ENCODE data around the gene NTM.

The NTM gene

DNA sequence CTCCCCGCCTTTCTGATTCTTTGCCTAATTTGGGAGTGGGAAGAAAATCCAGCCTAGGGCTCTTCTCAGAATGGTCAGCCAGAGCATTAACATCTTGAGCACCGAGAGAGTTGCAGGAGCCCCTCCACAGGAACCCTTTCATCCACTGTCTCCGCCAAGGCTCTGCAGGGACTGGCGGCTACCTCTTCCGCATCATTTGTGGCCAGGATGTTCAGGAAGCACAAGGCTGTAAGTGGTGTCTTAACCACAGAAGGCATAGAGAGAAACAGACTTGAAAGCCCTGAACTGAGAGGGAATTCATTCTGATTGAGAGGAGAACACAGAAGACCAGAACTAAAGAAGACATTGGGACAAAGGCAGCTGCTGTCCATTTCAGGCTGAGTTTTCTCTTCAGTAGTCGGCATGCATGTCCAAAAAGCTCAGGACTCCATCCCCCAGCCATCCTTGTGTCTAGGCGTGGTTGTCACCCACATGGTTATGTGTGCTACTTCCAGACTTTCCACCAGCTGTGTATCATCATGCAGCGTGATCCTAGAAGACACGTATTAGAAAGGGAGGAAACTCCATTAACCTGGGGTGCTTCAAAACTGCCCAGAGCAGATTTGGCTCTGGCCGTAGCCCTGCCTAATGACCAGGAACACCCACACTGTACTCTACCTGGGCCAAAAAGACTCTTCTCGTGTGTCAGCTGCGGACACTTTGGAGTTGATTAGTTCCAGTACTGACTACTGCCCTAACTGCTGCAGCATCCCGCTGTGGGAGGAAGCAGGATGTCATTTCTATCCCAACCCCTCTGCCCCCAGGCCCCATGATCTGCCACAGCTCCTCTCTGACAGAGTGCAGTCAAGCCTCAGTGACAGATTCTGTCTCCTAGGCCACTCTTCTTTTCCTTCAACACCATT lies 725.1 kb downstream of the NTM start:
- DNase-seq = no peak

DNA sequence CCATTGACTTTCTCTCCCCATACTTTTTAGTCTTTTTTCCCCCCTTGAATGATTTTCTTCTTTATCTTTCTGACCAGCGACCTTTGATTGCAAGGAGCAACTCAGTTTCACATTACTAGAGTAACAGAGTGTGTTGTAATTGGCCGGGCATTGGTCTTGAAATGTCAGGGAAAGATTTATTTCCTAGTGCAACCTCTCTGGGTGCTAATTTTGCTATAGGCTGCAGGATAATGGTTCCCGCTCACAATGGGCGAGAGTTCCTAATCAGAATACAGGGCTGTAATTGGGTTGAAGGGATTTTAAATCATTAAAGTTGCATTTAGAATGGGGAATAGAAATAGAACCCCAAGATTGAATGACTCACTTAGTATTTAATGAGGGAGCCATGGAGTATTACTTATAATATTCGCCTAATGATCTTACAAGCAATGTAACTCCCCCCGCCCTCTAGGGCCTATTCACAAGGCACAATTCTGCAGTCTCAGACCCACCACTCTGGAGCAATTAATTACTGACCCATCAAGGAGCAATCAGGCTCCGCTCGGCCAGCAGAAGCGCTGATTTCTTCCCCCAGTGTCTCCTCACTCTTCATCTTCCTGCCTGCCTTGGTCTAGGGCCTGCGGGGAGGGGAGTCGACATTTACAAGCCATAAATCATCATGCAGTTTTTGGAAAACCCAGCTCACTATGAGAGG lies 725.9 kb downstream of the NTM start:
- no peak for DNase-seq

DNA sequence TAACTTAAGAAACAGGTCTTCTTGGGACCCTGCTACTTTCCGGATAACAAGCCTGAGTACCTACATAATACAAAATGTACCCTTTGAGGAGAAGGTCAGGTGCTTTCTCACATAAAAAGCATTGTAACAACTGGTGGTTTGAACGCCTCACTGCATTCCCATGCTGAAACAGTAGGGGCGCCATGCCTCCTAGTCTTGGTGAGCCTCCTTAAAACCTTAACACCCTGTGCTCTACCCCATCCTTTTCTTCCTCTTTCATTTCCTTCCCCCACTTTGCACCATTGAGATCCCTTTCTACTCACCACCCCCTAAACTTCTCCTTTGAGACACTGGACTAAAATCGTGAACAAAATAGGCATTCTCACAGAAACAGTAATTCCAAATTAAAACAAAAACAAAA lies 729.3 kb downstream of the NTM start:
- no peak for DNase-seq

DNA sequence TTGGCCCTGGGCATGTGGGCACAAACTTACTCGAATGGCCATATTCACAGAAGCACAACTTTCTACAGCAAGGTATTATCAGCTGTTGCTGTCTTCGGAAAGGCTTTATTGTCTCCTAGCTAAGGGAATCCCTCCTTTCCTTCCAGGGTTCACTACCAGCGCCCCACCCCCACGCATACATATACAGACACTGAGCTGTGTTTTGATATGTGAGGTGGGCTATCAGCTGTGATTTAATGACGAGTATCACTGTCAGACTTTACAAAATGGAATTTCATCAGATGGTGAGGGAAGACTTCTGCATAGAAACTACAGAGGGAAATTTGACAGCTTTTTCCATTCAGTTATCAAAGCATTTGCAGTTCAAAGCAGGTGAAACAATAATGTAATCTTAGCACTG lies 730.2 kb downstream of the NTM start:
- no peak for DNase-seq

DNA sequence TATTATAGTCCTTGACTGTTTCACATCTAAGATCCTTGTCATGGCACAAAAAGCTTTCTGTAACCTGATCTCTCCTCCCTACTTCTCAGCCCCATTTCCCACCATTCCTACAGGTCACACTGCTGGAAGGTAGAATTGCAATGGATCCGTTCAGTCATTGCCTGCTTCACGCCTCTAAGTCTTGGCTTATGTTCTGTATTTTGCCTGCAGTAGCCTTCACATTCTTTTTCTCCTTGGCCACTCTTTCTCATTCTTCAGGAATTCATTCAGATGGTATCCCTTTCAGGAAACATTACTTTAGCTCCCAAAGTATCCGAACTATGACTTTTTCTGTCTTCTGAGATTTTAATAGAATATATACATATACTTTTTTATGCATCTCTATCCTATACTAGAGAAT lies 731.5 kb downstream of the NTM start:
- peak; percentile 71 for DNase-seq

DNA sequence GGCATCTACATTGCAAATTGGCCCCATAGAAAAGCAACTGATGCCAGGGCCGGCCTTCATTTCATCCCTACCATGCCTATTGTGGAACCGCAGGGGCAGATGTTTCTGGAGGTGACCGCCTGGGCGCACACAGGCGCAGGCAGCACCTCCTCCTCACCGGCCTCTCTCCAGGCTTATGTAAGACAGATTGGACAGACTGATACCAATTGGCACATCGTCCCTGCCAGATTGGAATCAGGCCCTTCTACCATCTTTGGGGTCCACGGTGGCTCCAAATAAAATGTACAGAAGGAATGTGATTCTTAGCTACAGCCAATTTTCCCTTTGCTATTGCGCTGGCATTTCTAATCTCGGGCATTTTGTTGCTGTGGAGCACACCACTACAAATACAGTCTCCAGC lies 732.6 kb downstream of the NTM start:
- no peak for DNase-seq

DNA sequence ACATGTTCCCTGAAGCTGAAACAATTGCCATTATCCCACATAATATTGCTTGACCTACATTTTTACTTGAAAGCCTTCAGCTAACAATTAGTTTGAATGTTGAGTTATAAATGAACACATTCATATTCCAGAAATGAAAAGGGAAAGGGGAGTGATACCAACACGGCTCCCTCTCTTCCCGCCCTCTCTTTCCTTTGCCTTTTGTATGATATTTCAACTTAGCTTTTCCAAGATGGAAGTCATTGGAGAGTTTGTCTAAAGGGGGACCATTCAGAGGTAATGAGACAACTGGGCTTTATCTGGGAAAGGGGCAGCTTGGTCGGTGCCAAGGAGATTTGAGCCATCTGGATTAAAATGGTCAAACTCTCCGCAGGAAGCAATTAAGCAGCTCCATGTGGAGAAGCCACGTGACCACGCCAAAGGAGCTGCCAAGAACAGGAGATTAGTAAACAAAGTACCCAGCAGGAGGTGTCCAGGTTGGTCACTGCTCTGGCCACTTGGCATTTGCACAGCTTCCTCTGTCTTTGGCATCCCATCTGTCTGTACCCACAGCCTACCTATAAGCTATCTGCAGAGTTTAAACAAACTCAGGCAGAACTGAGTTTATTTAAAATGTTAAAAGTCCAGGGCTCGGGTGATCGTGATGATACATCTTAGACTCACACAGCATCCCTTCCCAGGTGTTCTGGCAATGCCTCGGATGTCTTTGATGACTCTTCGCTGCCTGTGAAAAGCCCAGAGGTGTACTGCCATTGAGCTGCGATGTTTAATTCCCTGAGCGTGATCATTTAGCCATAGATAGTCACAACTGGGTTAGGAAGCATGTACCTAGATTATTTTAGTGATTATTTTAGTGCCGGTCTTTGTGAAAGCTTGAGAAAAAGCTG lies 735.9 kb downstream of the NTM start:
- DNase-seq = no peak

DNA sequence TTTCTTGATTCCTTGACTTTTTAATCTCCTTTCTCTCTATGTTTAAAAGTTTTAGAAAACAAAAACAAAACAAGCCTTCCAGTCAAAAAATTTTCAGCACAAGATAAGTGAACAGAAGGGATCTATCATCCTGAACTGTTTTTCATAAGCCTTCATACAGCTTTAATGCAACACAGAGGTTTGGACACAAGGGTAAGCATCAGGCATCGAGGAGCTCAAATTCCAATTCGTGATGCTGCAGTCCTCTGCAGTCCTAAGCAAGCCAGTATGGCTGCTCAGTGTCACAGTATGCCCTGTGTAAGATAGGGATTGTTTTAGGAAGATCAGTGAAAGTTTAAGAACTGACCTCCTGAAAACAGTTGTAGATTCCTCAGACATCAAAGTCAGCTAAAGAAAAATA lies 740.9 kb downstream of the NTM start:
- DNase-seq = peak; percentile 44

DNA sequence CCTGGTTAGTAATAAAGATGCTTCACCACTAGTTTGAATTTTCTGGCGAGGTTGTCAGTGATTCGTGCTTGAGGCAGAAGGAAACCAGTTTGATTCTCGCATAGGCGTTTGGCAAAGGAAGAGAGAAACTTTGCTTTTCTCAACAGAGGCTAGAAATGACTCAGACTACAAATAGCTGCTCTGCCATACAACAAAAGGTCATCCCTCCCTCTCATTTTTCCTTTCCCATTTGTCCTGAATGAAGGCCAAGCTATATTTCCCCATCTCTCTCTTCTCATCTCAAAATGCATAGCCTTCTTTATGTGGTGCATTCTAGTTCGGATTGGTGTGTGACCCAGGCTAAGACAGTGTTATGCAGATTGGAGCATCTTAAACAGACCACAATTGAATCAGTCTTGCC lies 741.4 kb downstream of the NTM start:
- DNase-seq = peak; percentile 95

DNA sequence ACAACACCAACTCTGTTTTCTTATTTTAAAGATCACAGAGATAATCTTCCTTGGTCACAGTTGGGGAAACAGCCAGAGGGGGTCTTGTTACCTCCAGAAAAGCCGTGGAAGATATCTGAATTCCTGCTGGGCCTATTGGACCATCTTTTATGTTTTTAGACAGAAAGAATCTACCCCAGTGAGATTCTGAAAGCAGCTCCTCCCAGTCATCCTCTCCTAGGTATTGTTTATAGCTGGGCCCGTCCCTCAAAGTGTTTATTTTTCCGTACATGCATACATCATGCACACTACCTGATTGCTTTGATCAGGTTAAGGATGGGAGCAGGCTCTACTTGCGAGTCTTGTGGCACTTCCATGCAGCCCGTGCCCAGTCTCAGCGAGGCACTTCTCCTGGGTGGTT lies 742.4 kb downstream of the NTM start:
- no peak for DNase-seq

DNA sequence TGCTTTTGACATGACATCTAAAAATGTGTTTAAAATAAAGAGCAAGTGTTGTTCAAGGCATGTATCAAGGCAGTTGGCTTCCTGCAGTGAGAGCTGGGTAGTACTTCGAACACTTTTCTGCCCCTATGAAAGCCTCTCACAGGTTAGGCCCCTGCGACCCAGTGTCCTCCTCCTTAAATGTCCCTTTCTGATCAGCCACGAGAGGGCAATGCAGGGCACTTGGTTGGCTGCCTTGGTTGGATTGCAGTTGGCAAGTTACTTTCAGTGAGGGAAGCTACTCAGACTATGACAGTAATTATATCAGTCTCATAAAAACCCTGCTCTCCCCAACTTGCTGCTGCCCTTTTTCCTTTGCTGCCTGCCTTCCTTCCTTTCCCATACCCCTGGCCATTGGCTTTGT lies 743.8 kb downstream of the NTM start:
- peak; percentile 36 for DNase-seq

DNA sequence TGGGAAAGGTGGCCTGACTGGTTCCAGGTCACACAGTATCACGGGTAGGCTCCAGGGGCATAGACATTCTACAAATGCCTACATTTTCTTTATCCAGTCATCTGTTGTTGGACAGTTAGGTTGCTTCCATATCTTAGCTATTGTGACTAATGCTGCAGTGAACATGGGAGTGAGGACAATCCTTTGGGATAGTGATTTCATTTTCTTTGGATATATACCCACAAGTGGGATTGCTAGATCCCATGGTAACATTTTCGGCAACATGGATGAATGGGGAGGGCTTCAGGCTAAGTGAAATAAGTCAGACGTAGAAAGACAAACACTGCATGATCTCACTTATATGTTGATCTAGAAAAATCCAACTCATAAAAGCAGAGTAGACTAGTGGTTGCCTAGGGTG lies 744.3 kb downstream of the NTM start:
- no peak for DNase-seq

DNA sequence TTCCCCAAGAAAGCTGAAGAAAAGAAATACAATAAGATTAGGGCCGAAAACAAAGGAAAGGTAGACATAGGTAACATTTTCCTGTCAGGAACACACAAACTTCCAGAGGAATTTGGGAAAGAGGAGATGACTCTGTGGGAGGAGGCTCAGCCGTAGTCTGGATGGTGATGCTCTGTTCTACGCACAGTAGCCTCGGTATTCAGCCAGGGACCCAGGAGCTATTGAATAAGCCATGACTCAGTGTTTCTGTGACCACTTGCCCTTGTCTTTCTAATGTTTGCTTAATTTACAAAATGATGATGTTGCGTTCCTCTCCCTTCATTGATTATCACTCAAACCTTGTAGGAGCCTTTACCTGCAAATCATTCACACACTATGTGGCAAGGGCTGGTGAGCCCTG lies 745.0 kb downstream of the NTM start:
- peak; percentile 56 for DNase-seq

DNA sequence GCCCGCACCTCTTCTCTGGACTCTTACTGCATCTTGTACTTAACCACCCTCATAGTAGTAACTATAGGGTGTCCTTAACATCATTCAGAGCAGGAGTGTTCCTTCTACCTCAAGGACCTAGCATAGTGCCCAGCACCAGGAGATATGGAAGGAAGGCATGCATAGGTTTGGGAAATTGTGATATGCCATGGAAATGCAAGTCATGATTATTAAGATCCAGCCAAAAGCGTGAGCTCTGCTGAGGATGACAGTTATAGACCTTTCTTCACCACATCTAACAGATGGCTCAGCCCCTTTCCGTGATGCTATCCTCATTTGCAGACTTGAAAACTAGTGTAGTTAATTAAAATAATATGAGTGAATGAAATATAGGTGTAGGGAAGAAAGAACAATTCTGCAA lies 746.1 kb downstream of the NTM start:
- no peak for DNase-seq

DNA sequence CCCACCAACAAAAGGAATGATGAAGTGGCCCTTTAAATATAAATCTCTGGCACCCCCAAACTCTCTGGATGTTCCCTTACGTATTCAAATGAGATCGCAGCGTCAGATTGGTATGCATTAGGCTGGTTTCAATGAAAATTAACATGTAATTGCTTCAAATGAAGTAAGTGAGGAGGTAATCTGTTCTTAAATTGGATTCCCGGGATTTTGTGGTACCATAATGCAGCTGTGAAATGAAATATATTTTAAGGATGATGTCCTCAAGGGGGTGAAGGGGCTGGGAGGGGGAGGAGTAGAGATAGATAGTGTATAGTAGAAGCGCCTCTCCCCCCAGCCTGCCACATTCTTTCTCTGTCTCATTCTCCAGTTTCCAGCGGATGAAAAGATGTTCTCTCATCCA lies 748.2 kb downstream of the NTM start:
- DNase-seq = no peak

DNA sequence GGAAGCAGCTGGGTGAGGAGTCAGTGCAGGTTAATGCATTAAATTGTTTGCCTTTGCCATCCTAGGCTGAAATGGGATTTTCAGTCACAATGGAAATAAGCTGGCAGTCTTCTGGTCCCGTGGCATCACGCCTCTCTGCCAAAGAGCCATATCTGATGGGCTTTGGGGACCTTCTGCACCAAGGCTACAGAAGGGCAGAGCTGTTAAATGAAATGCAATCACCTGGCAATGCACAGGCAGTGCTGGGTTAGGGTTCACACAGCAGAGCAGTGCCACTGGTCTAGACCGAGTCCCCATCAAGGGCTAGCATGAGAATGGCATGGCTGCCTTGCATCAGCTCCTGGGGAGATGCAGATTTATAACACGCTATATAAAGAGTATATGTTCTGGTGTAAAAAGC lies 749.2 kb downstream of the NTM start:
- no peak for DNase-seq

DNA sequence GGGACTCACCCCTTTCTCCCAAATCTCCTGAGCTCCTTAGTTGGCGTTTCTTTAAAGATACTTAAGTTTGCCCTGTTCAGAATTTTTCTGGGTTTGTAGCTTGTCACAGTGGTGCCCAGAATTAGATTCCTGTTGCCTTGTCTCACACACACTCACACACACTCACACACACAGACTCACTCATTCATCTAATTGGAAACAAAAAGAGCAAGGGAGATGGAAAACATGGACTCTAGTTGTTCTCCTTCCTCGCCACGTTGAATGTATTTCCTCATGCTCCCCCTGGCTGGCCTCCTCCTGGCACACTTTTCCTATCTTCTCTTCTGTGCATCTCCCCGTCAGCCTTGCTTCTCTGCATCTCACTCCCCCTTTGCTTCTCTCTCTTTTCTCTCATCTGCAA lies 752.3 kb downstream of the NTM start:
- DNase-seq = no peak

DNA sequence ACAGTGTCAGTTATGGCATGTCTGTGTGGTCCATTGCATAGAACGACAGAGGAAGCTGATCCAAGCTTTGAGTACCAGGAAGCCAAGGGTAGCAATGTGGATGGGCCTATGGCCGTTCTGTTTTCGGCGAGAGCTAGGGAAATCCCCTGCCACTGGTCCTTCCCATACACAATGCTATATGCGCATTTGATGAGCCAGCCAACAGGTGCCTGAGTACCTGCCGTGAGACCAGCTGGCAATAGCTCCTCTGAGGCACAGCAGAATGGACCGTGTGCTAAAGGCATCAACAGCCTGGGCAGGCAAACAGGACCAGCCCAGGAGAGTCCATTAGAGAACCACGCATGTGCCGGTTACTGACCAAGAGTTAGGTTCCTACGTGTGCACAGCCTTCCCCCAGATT lies 753.0 kb downstream of the NTM start:
- no peak for DNase-seq

DNA sequence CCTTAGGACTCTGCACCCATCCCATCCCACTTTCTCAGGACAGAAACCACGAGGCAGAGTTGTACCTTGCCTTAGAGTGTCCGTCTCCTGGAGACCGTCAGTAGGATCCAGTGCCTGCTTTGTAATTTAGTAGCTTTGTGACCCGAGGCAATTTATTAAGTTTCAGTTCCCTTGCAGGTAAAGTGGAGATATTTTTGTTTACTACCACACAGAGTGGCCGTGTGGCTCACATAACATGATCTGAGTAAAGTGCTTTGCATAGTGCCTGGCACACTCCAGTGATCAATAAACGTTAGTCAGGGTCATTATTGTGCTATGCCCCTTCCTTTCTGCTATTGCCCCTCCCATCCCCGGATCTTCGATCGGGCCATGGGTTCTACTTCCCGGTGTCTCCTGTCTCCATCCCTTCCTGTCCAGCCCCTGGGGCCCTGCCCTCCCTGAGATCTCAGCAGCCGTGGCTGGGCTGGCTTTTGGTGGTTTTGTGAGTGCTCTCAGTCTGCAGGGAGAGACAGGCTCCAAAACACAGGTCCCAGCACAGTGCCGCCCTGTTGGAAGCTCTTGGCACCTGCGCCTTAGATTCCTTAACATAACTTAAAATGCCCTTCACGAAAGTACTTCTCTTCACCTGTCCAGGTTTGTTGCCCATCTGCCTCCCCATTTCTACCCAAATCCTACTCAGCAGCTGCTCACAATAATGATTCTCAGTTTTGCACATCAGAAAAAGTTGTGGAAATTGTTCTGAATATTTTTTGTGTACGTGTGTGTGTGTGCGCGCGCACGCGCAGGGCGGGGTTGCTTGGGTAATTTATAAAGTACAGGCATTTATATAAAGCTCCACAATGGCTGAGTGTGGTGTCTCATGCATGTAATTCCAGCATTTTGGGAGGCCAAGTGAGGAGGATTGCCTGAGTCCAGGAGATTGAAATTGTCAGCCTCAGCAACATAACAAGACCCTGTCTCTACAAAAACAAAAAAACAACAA lies 753.7 kb downstream of the NTM start:
- no peak for DNase-seq

DNA sequence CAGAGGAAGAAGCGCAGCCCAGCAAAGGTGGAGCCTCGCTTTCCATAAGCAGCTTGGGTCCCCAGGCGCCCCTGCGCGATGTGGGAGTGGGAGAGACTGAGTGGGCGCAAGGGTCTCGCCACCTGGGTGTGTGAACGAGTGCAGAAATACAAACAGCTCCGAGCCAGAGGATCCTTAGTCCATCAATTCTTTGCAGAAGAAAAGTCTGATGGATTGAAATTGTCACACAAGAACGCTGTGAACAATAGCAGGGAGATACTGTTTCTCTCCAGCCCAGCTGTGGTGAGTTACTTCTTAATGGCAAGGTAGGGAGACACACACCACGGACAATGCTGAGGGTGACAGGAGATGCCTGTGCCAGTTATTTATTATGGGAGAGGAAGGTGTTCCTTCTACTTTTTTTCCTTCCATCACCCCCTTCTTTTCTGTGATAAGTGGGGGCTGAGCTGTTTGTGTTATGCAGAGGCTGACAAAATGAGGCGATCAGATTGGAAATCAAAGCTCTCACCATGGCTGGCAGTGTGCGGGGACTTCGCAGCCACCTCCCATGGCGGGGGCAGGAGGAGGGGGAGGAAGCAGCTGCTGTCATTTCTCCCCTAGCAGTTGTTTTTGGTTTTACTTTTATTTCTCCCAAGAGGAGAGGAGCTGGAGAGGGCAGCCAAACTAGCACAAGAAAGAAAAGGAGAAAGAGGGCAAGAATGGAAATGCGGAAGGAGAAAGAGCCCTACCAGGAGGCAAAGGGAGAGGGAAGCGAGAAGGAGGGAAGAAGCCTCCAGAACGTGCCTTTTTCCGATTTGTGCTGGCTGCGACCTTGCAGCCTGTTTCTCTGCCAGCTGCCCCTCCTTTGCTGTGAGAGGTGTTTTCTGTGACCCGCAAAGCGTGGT lies 755.8 kb downstream of the NTM start:
- DNase-seq = peak; percentile 32
